ENCODE measurements around the gene KLHL17. TPM values are rescaled to one million over a fixed set of nuclear protein-coding genes. Genes with fewer than 3 reads are reported as not detected.
"Not testable (repeated sequence)": the region's sequence is repeated elsewhere in the genome, so short reads cannot be mapped to it uniquely, and the experiment has no call there.

The KLHL17 gene
- total RNA-seq, 1 donor from 2014 or later, result 17.0 TPM

- ATAC-seq, result no peak
- Histone ChIP-seq H3K27ac (no peak overlapping the region), H3K27me3 (ENCODE audit: low read depth) (no peaks in the 10 kb centered on the region), H3K4me1 (peaks cover 23% of the 10 kb centered on the region), H3K4me3 (no peak overlapping the region), H3K9me3 (no peaks in the 10 kb centered on the region), H3K36me3 (no peaks in the 10 kb centered on the region)
- DNase-seq, result no peak
- no peak for TF ChIP-seq CTCF (IDR thresholded peaks at IDR 0.05)
- intact Hi-C loops (cut with DNase I), result no loop called here
Observed at GRCh38 chr1:1011396-1011949, 51.1 kb downstream of the KLHL17 start.

GRCh38 chr1:1012736-1013104 lies 52.3 kb downstream of the KLHL17 start:
- H3K36me3 ChIP-seq; H3K9me3 ChIP-seq; DNase-seq; H3K27me3 ChIP-seq (ENCODE audit: low read depth); intact Hi-C loops (cut with DNase I): not testable (repeated sequence)
- H3K4me3 ChIP-seq, result peak overlapping the region; percentile 64
- peaks cover 23% of the 10 kb centered on the region for H3K4me1 ChIP-seq
- ATAC-seq, result peak in 1 of 2 donors; percentile 4
- H3K27ac ChIP-seq, result peak overlapping the region; percentile 91

GRCh38 chr1:1013105-1013921 lies 52.9 kb downstream of the KLHL17 start, which contains the start of gene ISG15:
Gene ISG15, plus strand, starts transcription at chr1:1013497. Its CDS starts 77 bp downstream, at chr1:1013574.
- Histone ChIP-seq H3K4me1 (peaks cover 23% of the 10 kb centered on the region), H3K27ac (peak within 1 kb of the TSS; percentile 91), H3K4me3 (peak within 1 kb of the TSS; percentile 64), H3K9me3 (no peaks in the 10 kb centered on the region), H3K27me3 (ENCODE audit: low read depth) (no peaks in the 10 kb centered on the region), H3K36me3 (no peaks in the 10 kb centered on the region)
- peak; percentile 94 to 96 for ATAC-seq
- intact Hi-C loops (cut with DNase I), result no loop called here
- DNase-seq, result peak; percentile 96
- TF ChIP-seq CTCF (IDR thresholded peaks at IDR 0.05), result peak; percentile 8

GRCh38 chr1:1013922-1014648 lies 53.7 kb downstream of the KLHL17 start:
- Histone ChIP-seq H3K27ac (peak overlapping the region; percentile 91), H3K4me1 (peaks cover 27% of the 10 kb centered on the region), H3K27me3 (ENCODE audit: low read depth) (no peaks in the 10 kb centered on the region), H3K9me3 (no peaks in the 10 kb centered on the region), H3K36me3 (no peaks in the 10 kb centered on the region), H3K4me3 (peak overlapping the region; percentile 64)
- intact Hi-C loops (cut with DNase I), result no loop called here
- ATAC-seq (peak; percentile 2 to 5), DNase-seq (no peak)
- no peak for TF ChIP-seq CTCF (IDR thresholded peaks at IDR 0.05)

- no peak for ATAC-seq
- Histone ChIP-seq H3K27ac (peak overlapping the region; percentile 91), H3K27me3 (ENCODE audit: low read depth) (no peaks in the 10 kb centered on the region), H3K9me3 (no peaks in the 10 kb centered on the region), H3K4me3 (peak overlapping the region; percentile 64), H3K4me1 (peaks cover 28% of the 10 kb centered on the region), H3K36me3 (no peaks in the 10 kb centered on the region)
- no peak for DNase-seq
- peak; percentile 37 for TF ChIP-seq CTCF (IDR thresholded peaks at IDR 0.05)
- intact Hi-C loops (cut with DNase I), result no loop called here
Observed at GRCh38 chr1:1014799-1015681, 54.7 kb downstream of the KLHL17 start.

Other genes with a start within 250 kb of the KLHL17 start
- gene SAMD11, start 36.7 kb upstream of the KLHL17 start, total RNA-seq, result 2.2 TPM
- gene NOC2L, start 1.3 kb upstream of the KLHL17 start, total RNA-seq, result 46.5 TPM
- gene PLEKHN1, start 5.9 kb downstream of the KLHL17 start, total RNA-seq, result 1.2 TPM
- gene PERM1, start 21.5 kb downstream of the KLHL17 start, total RNA-seq, result not detected
- gene HES4, start 39.5 kb downstream of the KLHL17 start, total RNA-seq, result 21.4 TPM
- 76.9 TPM for gene ISG15, start 52.9 kb downstream of the KLHL17 start, total RNA-seq
- gene AGRN, start 59.5 kb downstream of the KLHL17 start, total RNA-seq, result 114 TPM
- 0.65 TPM for gene RNF223, start 113.7 kb downstream of the KLHL17 start, total RNA-seq
- 11.7 TPM for gene C1orf159, start 155.5 kb downstream of the KLHL17 start, total RNA-seq
- 6.6 TPM for gene TTLL10, start 213.3 kb downstream of the KLHL17 start, total RNA-seq
- gene TNFRSF18, start 246.0 kb downstream of the KLHL17 start, total RNA-seq, result 0.47 TPM